Ovary (tissue), 1 donor: Measurements from ENCODE around the gene WNK2.

Experiments
- EP300 ChIP-seq: sonication (generic); formaldehyde crosslinking; IDR thresholded peaks from one replicate; pipeline ENCODE4 v1.6.1; 2017; ENCODE audit warnings: antibody characterized with exemption
- POLR2A ChIP-seq: fragments of 450-650 bp; IDR thresholded peaks from one replicate; pipeline ENCODE4 v1.6.1; 2017; ENCODE audit warnings: antibody characterized with exemption, mild to moderate bottlenecking, moderate library complexity

DNA sequence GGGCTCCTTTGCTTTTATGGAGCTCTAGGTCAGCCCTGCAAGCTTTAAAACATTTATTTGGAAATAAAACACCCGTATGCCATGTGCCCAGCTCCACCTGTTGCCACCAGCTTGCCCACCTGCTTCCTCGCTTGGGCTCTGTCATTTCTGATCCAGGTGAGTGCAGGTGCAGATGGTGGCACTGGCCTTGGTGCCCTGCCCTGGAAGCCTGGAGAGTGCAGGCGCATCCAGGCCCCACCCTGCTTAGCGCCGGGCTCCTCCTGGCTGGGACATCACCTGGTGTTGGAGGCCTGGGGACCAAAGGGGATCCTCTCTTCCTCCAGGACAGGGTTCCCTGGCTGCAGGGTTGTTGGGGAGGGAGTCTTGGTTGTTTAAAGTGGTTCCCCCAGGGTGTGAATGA lies 35.8 kb downstream of the WNK2 start:
- TF ChIP-seq EP300 (no peak), POLR2A (no peak)
